NCI-H69 (cell line): ENCODE results near the gene LMTK2.
"Not testable (repeated sequence)": the region's sequence is repeated elsewhere in the genome, so short reads cannot be mapped to it uniquely, and the experiment has no call there.

Experiments
- DNase-seq: peaks from one replicate; lab custom pipeline; 2025; lab: John Stamatoyannopoulos, UW

The LMTK2 gene

GRCh38 chr7:98105942-98106544, 619 bp upstream of the LMTK2 start:
- peak; percentile 52 for DNase-seq

GRCh38 chr7:98107313-98107721, 655 bp downstream of the LMTK2 start:
- peak; percentile 52 for DNase-seq

DNA sequence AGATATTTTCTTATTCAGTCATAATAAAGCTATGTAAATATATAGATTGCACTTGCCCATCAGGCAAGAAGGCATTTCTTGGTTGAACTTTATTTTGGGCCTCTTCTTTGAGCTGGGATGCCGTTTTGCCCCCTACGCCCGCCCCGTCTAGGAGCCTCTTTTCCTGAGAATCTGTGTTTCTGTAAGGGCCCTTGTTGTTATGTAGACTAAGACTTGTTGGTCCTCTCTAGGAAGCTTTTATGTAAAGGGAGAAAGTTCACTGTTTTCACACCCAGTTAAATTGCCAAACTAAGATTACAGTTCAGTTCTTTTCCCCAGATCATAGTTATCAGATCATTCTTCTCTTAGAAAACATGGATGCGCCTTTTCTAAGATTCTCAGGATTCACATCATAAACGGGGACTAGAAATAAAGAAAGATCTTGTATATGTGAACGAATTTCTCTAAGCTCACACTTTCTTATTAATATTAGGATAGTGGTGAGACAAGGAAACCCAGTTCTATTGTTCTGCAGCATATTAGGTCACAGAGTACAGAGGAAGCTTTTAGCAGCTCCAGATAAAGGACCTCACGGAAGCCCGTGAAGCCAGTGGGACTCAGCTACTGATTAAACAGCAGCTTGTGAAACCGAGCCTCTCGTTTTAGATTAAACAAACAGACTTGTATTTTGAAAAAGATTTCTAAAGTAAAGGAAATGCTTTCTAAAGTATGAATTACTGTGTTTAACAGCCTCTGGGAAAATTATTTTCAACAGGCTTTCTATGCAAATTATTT, 3.8 kb downstream of the LMTK2 start:
- DNase-seq: peak; percentile 17

DNA sequence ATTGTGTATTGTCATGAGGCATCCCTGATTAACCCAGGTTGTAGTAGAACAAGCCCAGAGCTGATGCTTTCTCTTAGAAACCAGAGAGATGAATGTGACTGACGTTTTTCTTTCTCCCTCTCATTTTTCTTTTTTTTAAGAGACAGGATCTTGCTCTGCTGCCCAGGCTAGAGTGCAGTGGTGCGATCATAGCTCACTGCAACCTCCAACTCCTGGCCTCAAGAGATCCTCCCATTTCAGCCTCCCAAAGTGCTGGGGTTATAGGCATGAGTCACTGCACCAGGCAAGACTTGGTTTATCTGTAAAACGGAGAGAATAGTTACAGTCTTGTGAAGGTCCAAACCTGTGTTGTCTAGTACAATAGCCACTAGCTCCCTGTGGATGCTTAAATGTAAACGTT, 5.4 kb downstream of the LMTK2 start:
- DNase-seq: no peak

- no peak for DNase-seq
Measured at GRCh38 chr7:98115746-98116525, 9.3 kb downstream of the LMTK2 start.

GRCh38 chr7:98116656-98117461, 10.2 kb downstream of the LMTK2 start:
- peak; percentile 12 for DNase-seq

DNA sequence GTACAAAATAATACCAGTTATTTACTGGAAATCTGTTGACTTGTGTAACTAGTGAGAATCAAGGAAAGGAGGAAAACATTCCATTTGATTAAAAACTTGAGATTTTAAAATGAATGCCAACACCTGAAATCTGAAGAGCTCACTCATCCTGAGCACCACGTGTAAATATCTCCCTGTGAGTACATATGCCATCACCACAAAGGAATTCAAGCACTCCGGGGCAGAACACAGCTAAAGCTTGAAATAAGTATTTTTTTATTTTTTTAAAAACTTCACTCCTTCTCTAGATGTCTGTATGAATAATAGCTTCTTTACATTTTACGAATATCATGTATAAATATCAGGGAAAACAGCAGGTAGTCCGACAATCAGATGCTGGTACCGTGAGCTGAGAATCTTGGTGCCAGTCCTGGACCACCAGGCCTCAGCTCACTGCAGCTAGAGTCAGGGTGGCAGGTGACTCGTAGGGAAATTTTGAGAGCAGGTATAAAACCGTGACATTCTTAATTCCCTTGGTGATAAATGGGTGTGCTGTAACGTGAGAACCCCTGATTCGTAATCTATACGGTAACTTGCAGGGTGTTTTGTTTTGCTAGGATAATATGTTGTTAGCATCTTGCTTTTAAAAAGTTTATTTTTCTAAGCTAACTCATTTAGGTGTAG, 12.7 kb downstream of the LMTK2 start:
- peak; percentile 38 for DNase-seq

GRCh38 chr7:98120559-98120958, 13.9 kb downstream of the LMTK2 start:
- no peak for DNase-seq

DNA sequence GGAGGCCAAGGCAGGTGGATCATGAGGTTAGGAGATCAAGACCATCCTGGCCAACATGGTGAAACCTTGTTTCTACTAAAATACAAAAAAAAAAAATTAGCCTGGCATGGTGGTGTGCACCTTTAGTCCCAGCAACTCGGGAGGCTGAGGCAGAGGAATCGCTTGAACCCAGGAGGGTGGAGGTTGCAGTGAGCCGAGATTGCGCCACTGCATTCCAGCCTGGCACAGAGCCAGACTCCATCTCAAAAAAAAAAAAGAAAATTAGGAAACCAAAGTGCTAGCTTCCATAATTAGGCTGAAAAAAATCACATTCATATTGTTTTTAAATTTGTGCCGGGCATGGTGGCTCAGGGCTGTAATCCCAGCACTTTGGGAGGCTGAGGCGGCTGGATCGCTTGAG, 14.7 kb downstream of the LMTK2 start:
- DNase-seq: not testable (repeated sequence)

- DNase-seq: no peak
Measured at GRCh38 chr7:98123365-98123696, 16.7 kb downstream of the LMTK2 start.

DNA sequence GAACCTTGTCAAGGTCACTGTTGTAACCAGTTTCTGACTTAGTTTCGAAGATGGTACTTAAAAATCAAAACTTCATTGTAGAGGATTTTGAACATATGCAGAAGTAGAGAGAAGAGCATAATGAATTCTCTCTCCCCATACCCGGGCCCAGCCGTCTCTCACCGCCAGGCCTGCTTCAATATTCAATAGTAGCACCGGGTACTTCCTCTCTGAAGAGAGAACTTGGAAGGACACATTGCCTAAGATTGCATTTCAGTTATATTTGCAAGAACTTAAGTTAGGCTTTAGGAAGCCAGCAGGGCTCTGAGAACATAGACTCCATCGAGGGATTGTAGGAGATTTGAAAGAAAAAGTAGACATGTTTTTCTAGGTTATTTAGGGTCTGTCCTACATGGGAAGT, 19.1 kb downstream of the LMTK2 start:
- no peak for DNase-seq

DNA sequence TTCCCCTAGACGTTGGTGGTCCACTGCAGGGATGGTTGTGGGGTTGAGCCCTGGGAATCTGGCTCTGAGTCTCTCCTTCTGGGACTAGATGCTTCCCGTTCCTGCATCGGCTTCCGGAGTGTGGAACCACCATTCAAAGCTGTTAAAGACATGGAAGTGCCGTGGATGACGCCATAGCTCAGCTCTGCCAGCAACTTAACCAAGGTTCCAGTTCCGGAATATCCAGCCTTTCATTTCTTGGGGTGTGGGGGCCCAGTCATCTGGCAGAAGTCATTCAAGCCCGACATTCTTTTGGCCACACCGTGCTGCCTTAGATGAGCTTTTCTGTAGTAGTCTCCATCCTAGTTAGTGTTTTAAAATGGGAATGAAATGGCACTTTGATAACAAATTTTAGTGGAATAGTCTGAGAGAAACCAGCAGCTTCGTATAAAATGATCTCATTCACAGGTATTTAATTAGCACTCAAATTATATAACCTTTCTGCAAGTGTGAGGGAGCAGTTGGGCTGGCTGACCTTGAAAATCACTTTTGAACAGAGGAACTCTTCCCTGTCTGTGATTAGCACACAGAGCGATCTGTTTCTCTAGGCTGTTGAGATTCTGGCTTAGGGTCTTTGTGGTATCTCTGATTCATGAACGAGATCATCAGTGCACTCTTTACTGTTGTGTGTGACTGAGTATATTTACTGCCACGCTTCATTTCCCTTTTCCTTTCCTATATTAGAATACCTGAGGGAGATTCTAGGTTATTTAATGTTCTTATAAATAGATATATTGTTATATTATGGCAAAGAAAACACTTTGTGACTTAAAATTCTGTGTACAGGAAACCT, 19.9 kb downstream of the LMTK2 start:
- no peak for DNase-seq

GRCh38 chr7:98128346-98128745, 21.7 kb downstream of the LMTK2 start:
- no peak for DNase-seq

- DNase-seq: no peak
Measured at GRCh38 chr7:98130959-98131358, 24.3 kb downstream of the LMTK2 start.

GRCh38 chr7:98133181-98133580, 26.5 kb downstream of the LMTK2 start:
- DNase-seq: no peak

GRCh38 chr7:98133621-98134303, 27.1 kb downstream of the LMTK2 start:
- DNase-seq: no peak

DNA sequence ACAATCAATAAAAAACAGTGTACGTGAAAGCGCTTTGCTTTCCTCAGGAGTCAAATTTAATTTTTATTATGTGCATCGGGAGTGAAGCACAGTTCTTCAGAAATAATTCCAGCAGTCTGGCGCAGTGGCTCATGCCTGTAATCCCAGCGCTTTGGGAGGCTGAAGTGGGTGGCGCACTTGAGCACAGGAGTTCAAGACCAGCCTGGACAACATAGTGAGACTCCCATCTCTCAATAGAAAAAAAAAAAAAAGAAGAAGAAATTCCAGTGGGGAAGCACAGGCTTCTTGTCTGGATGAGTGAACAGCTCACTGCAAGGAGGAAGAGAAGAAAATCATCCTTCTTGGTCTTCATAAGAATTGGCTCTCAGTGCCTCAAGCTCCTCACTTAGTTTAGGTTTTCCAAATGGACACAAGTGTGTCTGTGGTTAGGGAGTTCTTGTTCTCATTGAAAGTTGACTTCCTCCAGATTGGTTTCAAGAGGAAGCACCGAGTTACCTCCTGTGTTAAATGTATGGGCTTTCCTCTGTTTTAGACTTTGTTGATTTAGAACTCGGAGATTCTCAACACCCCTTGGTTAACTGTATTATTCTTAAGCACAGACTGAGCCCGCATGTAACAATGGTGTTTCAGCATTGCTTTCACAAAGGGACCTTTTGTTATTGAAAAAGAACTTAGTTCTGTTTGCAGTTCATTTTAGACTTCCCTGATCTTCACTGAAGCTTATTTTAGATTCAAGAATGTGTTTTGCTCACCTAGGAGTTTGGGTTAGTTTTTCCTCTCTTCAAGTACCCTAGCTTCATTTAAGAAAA, 28.0 kb downstream of the LMTK2 start:
- DNase-seq: no peak

GRCh38 chr7:98135984-98136383, 29.3 kb downstream of the LMTK2 start:
- DNase-seq: peak; percentile 40

- DNase-seq: no peak
Measured at GRCh38 chr7:98136423-98136822, 29.8 kb downstream of the LMTK2 start.
